ENCODE data around the gene HTN3. TPM values are rescaled to one million over a fixed set of nuclear protein-coding genes. Genes with fewer than 3 reads are reported as not detected.
"Not testable (repeated sequence)": the region's sequence is repeated elsewhere in the genome, so short reads cannot be mapped to it uniquely, and the experiment has no call there.

HTN3 gene
- total RNA-seq, 1 donor from 2014 or later: not detected

GRCh38 chr4:70027011-70027410, 1.2 kb upstream of the HTN3 start:
- Mint-ChIP-seq H3K4me3 (no peak overlapping the region), H3K36me3 (no peaks in the 10 kb centered on the region), H3K4me1 (no peaks in the 10 kb centered on the region), H3K27ac (no peak overlapping the region), H3K9me3 (no peaks in the 10 kb centered on the region), H3K27me3 (ENCODE audit: low read depth) (no peaks in the 10 kb centered on the region)
- DNase-seq (ENCODE audit: low spot score in 2 of 2, unreplicated experiment in 2 of 2): no peak
- TF ChIP-seq, protein P1, sequence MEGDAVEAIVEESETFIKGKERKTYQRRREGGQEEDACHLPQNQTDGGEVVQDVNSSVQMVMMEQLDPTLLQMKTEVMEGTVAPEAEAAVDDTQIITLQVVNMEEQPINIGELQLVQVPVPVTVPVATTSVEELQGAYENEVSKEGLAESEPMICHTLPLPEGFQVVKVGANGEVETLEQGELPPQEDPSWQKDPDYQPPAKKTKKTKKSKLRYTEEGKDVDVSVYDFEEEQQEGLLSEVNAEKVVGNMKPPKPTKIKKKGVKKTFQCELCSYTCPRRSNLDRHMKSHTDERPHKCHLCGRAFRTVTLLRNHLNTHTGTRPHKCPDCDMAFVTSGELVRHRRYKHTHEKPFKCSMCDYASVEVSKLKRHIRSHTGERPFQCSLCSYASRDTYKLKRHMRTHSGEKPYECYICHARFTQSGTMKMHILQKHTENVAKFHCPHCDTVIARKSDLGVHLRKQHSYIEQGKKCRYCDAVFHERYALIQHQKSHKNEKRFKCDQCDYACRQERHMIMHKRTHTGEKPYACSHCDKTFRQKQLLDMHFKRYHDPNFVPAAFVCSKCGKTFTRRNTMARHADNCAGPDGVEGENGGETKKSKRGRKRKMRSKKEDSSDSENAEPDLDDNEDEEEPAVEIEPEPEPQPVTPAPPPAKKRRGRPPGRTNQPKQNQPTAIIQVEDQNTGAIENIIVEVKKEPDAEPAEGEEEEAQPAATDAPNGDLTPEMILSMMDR (IDR thresholded peaks at IDR 0.05; ENCODE audit: unreplicated experiment): no peak

- H3K4me1 Mint-ChIP-seq; H3K36me3 Mint-ChIP-seq; DNase-seq (ENCODE audit: low spot score in 2 of 2, unreplicated experiment in 2 of 2); H3K4me3 Mint-ChIP-seq; H3K27me3 Mint-ChIP-seq (ENCODE audit: low read depth); H3K27ac Mint-ChIP-seq: not testable (repeated sequence)
- peaks cover 42% of the 10 kb centered on the region for H3K9me3 Mint-ChIP-seq
Measured at GRCh38 chr4:70037559-70037958, 9.3 kb downstream of the HTN3 start.

- H3K27ac Mint-ChIP-seq; DNase-seq (ENCODE audit: low spot score in 2 of 2, unreplicated experiment in 2 of 2); H3K4me3 Mint-ChIP-seq; H3K4me1 Mint-ChIP-seq; H3K27me3 Mint-ChIP-seq (ENCODE audit: low read depth); H3K36me3 Mint-ChIP-seq: not testable (repeated sequence)
- peaks cover 24% of the 10 kb centered on the region for H3K9me3 Mint-ChIP-seq
Measured at GRCh38 chr4:70039928-70040327, 11.7 kb downstream of the HTN3 start.

DNA sequence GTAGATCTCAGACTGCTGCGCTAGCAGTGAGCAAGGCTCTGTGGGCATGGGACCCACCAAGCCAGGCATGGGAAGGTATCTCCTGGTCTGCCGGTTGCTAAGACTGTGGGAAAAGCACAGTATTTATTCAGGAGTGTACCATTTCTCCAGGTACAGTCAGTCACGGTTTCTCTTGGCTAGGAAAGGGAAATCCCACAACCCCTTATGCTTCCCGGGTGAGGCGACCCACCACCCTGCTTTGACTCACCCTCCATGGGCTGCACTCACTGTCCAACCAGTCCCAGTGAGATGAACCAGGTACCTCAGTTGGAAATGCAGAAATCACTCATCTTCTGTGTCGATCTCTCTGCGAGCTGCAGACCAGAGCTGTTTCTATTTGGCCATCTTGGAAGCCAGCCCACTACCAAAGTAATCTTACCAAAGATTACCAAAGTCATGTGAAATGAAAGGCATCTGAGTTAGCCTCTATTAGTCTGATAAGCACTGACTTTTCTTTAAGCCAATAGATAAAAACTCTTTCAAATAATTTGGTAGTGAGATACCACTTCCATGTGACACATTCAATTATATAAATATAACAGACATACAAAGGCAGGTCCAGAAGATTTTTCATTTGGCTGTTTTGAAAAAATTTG, 13.5 kb downstream of the HTN3 start:
- Mint-ChIP-seq H3K9me3 (peaks cover 19% of the 10 kb centered on the region), H3K36me3 (peaks cover 3% of the 10 kb centered on the region), H3K4me3 (no peak overlapping the region), H3K27me3 (ENCODE audit: low read depth) (no peaks in the 10 kb centered on the region), H3K4me1 (no peaks in the 10 kb centered on the region), H3K27ac (peak overlapping the region; percentile 66)
- TF ChIP-seq, protein P1 (IDR thresholded peaks at IDR 0.05; ENCODE audit: unreplicated experiment): no peak
- no peak for DNase-seq (ENCODE audit: low spot score in 2 of 2, unreplicated experiment in 2 of 2)

DNA sequence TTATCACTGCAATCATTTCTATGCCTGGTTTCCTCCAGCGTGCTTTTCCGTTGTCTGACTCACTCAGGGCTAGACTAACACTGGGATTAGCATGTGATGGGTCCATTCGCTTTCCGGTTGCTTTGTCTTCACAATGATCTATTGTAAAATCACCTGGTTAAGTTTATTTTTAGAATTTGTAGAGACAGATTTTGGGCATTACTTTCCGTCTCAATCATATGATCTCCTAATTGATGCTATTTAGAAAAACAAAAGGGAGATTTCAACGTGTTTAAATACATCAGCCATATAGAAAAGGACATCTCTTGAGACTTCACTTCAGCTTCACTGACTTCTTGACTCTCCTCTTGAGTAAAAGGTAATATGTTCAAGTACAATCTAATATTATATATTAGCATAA, 21.9 kb downstream of the HTN3 start, which contains the start of gene HTN1:
TSS of gene HTN1 (plus strand) at position 301 of the 400 bp plus-strand sequence. CDS start 2,639 bp downstream, outside the sequence.
- not testable (repeated sequence) for H3K4me3 Mint-ChIP-seq; H3K9me3 Mint-ChIP-seq; H3K36me3 Mint-ChIP-seq; H3K27ac Mint-ChIP-seq; H3K4me1 Mint-ChIP-seq; DNase-seq (ENCODE audit: low spot score in 2 of 2, unreplicated experiment in 2 of 2); H3K27me3 Mint-ChIP-seq (ENCODE audit: low read depth)

- H3K36me3 Mint-ChIP-seq; H3K4me1 Mint-ChIP-seq; H3K9me3 Mint-ChIP-seq; H3K27me3 Mint-ChIP-seq (ENCODE audit: low read depth); H3K27ac Mint-ChIP-seq; H3K4me3 Mint-ChIP-seq; DNase-seq (ENCODE audit: low spot score in 2 of 2, unreplicated experiment in 2 of 2): not testable (repeated sequence)
Measured at GRCh38 chr4:70056534-70056933, 28.3 kb downstream of the HTN3 start.

- Mint-ChIP-seq H3K36me3 (no peaks in the 10 kb centered on the region), H3K4me3 (no peak overlapping the region), H3K27ac (no peak overlapping the region), H3K9me3 (peaks cover 9% of the 10 kb centered on the region), H3K4me1 (no peaks in the 10 kb centered on the region), H3K27me3 (ENCODE audit: low read depth) (peaks cover 2% of the 10 kb centered on the region)
- no peak for DNase-seq (ENCODE audit: low spot score in 2 of 2, unreplicated experiment in 2 of 2)
- TF ChIP-seq, protein P1 (IDR thresholded peaks at IDR 0.05; ENCODE audit: unreplicated experiment): no peak
Measured at GRCh38 chr4:70057651-70058050, 29.4 kb downstream of the HTN3 start.

- no peak for DNase-seq (ENCODE audit: low spot score in 2 of 2, unreplicated experiment in 2 of 2)
- H3K27ac Mint-ChIP-seq: no peak overlapping the region
- H3K9me3 Mint-ChIP-seq: peaks cover 9% of the 10 kb centered on the region
- H3K4me1 Mint-ChIP-seq: no peaks in the 10 kb centered on the region
- H3K4me3 Mint-ChIP-seq: no peak overlapping the region
- no peaks in the 10 kb centered on the region for H3K36me3 Mint-ChIP-seq
- TF ChIP-seq, protein P1 (IDR thresholded peaks at IDR 0.05; ENCODE audit: unreplicated experiment): no peak
- H3K27me3 Mint-ChIP-seq (ENCODE audit: low read depth): peaks cover 2% of the 10 kb centered on the region
Measured at GRCh38 chr4:70059149-70059548, 30.9 kb downstream of the HTN3 start.
